Measurements from ENCODE around the gene ITGAL.

The ITGAL gene

GRCh38 chr16:30556125-30556473 lies 83.6 kb downstream of the ITGAL start:
- peak overlapping the region; percentile 94 for H3K27ac ChIP-seq
- TF ChIP-seq CTCF (IDR thresholded peaks at IDR 0.05) (no peak), ZFX (IDR thresholded peaks at IDR 0.05; ENCODE audit: borderline replicate concordance) (no peak)

DNA sequence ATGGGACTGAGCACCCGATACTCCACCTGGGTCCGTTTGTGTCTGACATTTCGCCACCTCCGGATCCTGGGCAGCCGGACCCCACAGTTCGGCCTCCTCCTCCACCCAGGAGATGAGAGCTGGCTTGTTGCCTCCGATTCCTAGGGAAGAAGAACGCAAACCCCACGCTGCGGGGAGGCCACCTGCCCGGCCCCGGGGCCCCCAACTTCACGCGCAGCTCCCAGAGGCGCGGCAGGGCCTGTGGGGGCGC lies 85.1 kb downstream of the ITGAL start:
- peak overlapping the region; percentile 94 for H3K27ac ChIP-seq
- TF ChIP-seq CTCF (IDR thresholded peaks at IDR 0.05) (no peak), ZFX (IDR thresholded peaks at IDR 0.05; ENCODE audit: borderline replicate concordance) (no peak)

GRCh38 chr16:30557957-30558788 lies 85.6 kb downstream of the ITGAL start, which contains the start of gene ZNF764:
Gene ZNF764, minus strand, starts transcription at chr16:30558374. Its CDS starts 192 bp downstream, at chr16:30558182.
- peak within 1 kb of the TSS; percentile 94 for H3K27ac ChIP-seq

DNA sequence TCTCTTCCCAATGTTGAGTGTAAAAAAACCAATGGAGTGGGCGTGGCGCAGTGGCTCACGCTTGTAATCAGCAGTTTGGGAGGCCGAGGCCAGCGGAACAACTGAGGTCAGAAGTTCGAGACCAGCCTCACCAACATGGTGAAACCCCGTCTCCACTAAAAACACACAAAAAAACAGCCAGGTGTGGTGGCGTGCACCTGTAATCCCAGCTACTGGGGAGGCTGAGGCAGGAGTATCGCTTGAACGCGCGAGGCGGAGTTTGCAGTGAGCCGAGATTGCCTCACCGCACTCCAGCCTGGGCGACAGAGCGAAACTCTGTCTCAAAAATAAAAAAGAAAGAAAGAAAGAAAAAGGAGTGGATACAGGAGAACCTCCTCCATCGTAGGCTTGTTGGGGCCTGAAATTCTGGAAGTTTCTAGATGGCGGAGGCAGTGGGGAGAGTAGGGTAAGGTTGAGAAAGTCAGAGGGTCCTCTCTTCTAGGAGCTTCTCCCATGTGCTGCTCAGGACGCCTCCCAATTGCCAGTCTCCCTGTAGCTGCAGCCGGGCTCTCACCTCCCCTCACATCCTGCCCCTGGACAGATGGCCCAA lies 86.3 kb downstream of the ITGAL start:
- H3K27ac ChIP-seq: peak overlapping the region; percentile 94
- TF ChIP-seq ZFX (IDR thresholded peaks at IDR 0.05; ENCODE audit: borderline replicate concordance): no peak
- TF ChIP-seq CTCF (IDR thresholded peaks at IDR 0.05): no peak

More at GRCh38 chr16:30557957-30558788, 85.6 kb downstream of the ITGAL start, which contains the start of gene ZNF764:
- TF ChIP-seq ZFX (IDR thresholded peaks at IDR 0.05; ENCODE audit: borderline replicate concordance) (no peak), CTCF (IDR thresholded peaks at IDR 0.05) (0 out of 2 replicates have a peak, but pooled peaks have one; percentile 10)

GRCh38 chr16:30559690-30560089 lies 87.1 kb downstream of the ITGAL start:
- H3K27ac ChIP-seq: peak overlapping the region; percentile 94
- no peak for TF ChIP-seq CTCF (IDR thresholded peaks at IDR 0.05)

- H3K27ac ChIP-seq: peak overlapping the region; percentile 66
Measured at GRCh38 chr16:30561089-30561816, 88.7 kb downstream of the ITGAL start.

More at GRCh38 chr16:30561089-30561816, 88.7 kb downstream of the ITGAL start:
- TF ChIP-seq CTCF (IDR thresholded peaks at IDR 0.05): no peak
- TF ChIP-seq ZFX (IDR thresholded peaks at IDR 0.05; ENCODE audit: borderline replicate concordance): no peak

Data from 22Rv1 (cell line).